Breast epithelium (tissue), 4 donors: ENCODE results near the gene SLCO1C1. TPM values are rescaled to one million over a fixed set of nuclear protein-coding genes. Genes with fewer than 3 reads are reported as not detected.
"Not testable (repeated sequence)": the region's sequence is repeated elsewhere in the genome, so short reads cannot be mapped to it uniquely, and the experiment has no call there.

Experiments
- DNase-seq, 2 donors: peaks; one replicate each; pipeline ENCODE4 v3.0.0-alpha.2; 2019; ENCODE audit warnings: low spot score in 2 of 2
- H3K27ac ChIP-seq, 2 donors: fragments of 200-600 bp; sonication (generic) in 1 of 2; one replicate each; pipeline ENCODE4 v1.5.1; 2016 to 2019; ENCODE audit warnings: mild to moderate bottlenecking in 1 of 2
- H3K27me3 ChIP-seq, 2 donors: fragments of 200-600 bp; sonication (generic) in 1 of 2; one replicate each; pipeline versions ENCODE4 v1.5.1 to v1.6.0; 2017 to 2019; ENCODE audit warnings: control low read depth in 1 of 2, mild to moderate bottlenecking in 1 of 2
- H3K36me3 ChIP-seq: fragments of 200-600 bp; one replicate; pipeline ENCODE4 v1.5.1; 2019
- H3K4me1 ChIP-seq, 2 donors: fragments of 200-600 bp; sonication (generic); one replicate each; pipeline ENCODE4 v1.5.1; 2016 to 2019; ENCODE audit warnings: control low read depth in 1 of 2
- H3K4me3 ChIP-seq, 3 donors: fragments of 200-600 bp; sonication (generic); 1 replicate in 2 of 3; 2 replicates in 1 of 3; pipeline ENCODE4 v1.5.1; 2016 to 2019; ENCODE audit warnings: mild to moderate bottlenecking in 3 of 3, moderate library complexity in 2 of 3
- H3K9me3 ChIP-seq, 2 donors: fragments of 200-600 bp; sonication (generic) in 1 of 2; one replicate each; pipeline ENCODE4 v1.5.1; 2016 to 2019; ENCODE audit warnings: control low read depth in 1 of 2
- CTCF ChIP-seq, 3 donors: fragments of 450-650 bp; IDR thresholded peaks; one replicate each; pipeline ENCODE4 v1.5.1; 2016 to 2017; ENCODE audit warnings: antibody characterized with exemption in 3 of 3, mild to moderate bottlenecking in 3 of 3, moderate library complexity in 3 of 3
- POLR2A ChIP-seq: fragments of 450-650 bp; IDR thresholded peaks from one replicate; pipeline ENCODE4 v1.6.1; 2016; ENCODE audit warnings: antibody characterized with exemption, mild to moderate bottlenecking, moderate library complexity
- POLR2AphosphoS5 ChIP-seq, 3 donors: sonication (generic); formaldehyde crosslinking; IDR thresholded peaks; one replicate each; pipeline ENCODE4 v1.6.1; 2017; ENCODE audit warnings: antibody characterized with exemption in 3 of 3
- intact Hi-C: fragments of 100-400 bp; cut with DNase I; formaldehyde crosslinking; loops from one replicate; pipeline ENCODE4 v1.15.1; 2023; ENCODE audit warnings: low total_unique reads
- total RNA-seq, 3 donors: library from RNA; depleted of rRNA; stranded (reverse); fragments of >200 nt; gene quantifications; one replicate each; pipeline ENCODE4 v1.1.0, GENCODE V29; 2016

SLCO1C1 gene
- total RNA-seq, 3 donors from 2014 or later = under 0.01 to 0.48 TPM; not detected in 1

DNA sequence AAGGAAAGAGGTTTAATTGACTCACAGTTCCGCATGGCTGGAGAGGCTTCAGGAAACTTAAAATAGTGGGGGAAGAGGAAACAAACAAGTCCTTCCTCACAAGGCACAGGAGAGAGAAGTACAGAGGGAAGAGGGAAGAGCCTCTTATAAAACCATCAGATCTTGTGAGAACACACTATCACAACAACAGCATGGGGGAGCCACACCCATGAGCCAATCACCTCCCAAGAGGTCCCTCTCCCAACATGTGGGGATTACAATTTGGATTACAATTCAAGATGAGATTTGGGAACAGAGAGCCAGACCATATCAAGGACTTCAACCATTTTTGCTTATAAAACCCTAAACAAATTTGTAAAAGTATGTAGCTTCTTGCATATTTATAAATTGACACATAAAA lies 45.8 kb downstream of the SLCO1C1 start:
- H3K9me3 ChIP-seq = no peaks in the 10 kb centered on the region
- H3K4me3 ChIP-seq = no peak overlapping the region
- no peaks in the 10 kb centered on the region for H3K36me3 ChIP-seq
- H3K27me3 ChIP-seq = no peaks in the 10 kb centered on the region
- TF ChIP-seq CTCF (IDR thresholded peaks at IDR 0.05) (no peak), POLR2A (no peak), POLR2AphosphoS5 (IDR thresholded peaks at IDR 0.05) (no peak)
- DNase-seq = no peak
- H3K4me1 ChIP-seq = no peaks in the 10 kb centered on the region
- H3K27ac ChIP-seq = no peak overlapping the region
- intact Hi-C loops = no loop called here

DNA sequence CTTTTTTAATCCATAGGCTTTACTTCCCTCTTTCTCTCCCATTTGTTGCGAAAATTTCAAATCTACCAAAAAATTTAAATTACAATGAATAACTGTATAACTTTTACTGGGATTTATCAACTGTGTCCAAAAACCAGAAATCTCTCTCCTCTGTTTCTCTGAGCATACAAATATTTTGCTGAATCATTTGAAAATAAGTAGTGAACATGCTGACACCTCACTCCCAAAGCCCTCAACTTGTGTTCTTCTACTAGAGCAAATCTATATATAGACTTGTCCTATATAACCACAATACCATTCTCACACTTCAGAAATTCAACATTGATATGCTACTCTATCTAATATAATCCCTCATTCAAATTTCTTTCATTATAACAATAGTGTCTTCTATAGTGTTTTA lies 53.1 kb downstream of the SLCO1C1 start:
- Histone ChIP-seq H3K27me3 (no peaks in the 10 kb centered on the region), H3K36me3 (no peaks in the 10 kb centered on the region), H3K9me3 (no peaks in the 10 kb centered on the region), H3K4me1 (no peaks in the 10 kb centered on the region), H3K4me3 (no peak overlapping the region), H3K27ac (no peak overlapping the region)
- no peak for TF ChIP-seq POLR2AphosphoS5 (IDR thresholded peaks at IDR 0.05)
- no peak for TF ChIP-seq CTCF (IDR thresholded peaks at IDR 0.05)
- no peak for TF ChIP-seq POLR2A
- DNase-seq = no peak
- intact Hi-C loops = no loop called here

- TF ChIP-seq POLR2A (no peak), CTCF (IDR thresholded peaks at IDR 0.05) (no peak), POLR2AphosphoS5 (IDR thresholded peaks at IDR 0.05) (no peak)
- intact Hi-C loops = no loop called here
These were observed 55.9 kb downstream of the SLCO1C1 start for GRCh38 chr12:20751046-20751445.

DNA sequence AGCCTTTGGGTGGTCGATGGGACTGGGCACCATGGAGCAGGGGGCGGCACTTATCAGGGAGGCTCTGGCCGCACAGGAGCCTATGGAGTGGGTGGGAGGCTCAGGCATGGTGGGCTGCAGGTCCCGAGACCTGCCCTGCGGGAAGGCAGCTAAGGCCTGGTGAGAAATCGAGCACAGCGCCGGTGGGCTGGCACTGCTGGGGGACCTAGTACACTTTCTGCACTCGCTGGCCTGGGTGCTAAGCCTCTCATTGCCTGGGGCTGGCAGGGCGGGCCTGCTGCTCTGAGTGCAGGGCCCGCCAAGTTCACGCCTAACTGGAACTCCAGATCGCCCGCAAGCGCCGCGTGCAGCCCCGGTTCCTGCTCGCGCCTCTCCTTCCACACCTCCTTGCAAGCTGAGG lies 82.3 kb downstream of the SLCO1C1 start:
- no peak overlapping the region for H3K4me3 ChIP-seq
- no peak for DNase-seq
- no peaks in the 10 kb centered on the region for H3K4me1 ChIP-seq
- H3K9me3 ChIP-seq = peaks cover 0 to 7% of the 10 kb centered on the region in 2 donors
- H3K27me3 ChIP-seq = no peaks in the 10 kb centered on the region
- TF ChIP-seq POLR2A = no peak
- TF ChIP-seq POLR2AphosphoS5 (IDR thresholded peaks at IDR 0.05) = no peak
- TF ChIP-seq CTCF (IDR thresholded peaks at IDR 0.05) = no peak
- H3K27ac ChIP-seq = no peak overlapping the region
- intact Hi-C loops = no loop called here
- H3K36me3 ChIP-seq = no peaks in the 10 kb centered on the region

More at GRCh38 chr12:20751046-20751445, 55.9 kb downstream of the SLCO1C1 start:
- H3K36me3 ChIP-seq = no peaks in the 10 kb centered on the region
- no peaks in the 10 kb centered on the region for H3K9me3 ChIP-seq
- H3K4me1 ChIP-seq = no peaks in the 10 kb centered on the region
- H3K4me3 ChIP-seq = no peak overlapping the region
- H3K27ac ChIP-seq = no peak overlapping the region
- no peak for DNase-seq
- no peaks in the 10 kb centered on the region for H3K27me3 ChIP-seq

DNA sequence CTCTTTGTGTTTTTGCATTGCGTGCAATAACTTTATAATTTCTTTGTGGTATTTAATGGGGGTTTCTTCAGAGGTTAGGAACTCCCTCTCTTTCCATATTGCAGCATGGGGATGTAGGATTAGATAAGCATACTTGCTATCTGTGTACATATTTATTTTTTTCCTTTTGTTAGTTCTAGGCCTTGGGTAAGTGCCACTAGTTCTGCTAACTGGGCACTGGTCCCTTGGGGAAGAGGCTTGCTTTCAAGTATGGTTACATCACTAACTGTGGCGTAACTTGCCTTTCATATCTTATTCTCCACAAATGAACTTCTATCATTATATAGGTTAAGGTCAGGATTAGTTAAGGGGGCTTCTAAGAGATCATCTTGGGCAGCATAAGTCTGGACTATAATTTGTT lies 83.8 kb downstream of the SLCO1C1 start:
- intact Hi-C loops = no loop called here
- no peak overlapping the region for H3K4me3 ChIP-seq
- TF ChIP-seq POLR2AphosphoS5 (IDR thresholded peaks at IDR 0.05) = no peak
- DNase-seq = no peak
- no peaks in the 10 kb centered on the region for H3K27me3 ChIP-seq
- H3K9me3 ChIP-seq = peaks cover 0 to 7% of the 10 kb centered on the region in 2 donors
- H3K36me3 ChIP-seq = no peaks in the 10 kb centered on the region
- H3K4me1 ChIP-seq = no peaks in the 10 kb centered on the region
- H3K27ac ChIP-seq = no peak overlapping the region

- intact Hi-C loops, H3K36me3 ChIP-seq, H3K27me3 ChIP-seq, H3K27ac ChIP-seq, H3K9me3 ChIP-seq, DNase-seq, H3K4me1 ChIP-seq, H3K4me3 ChIP-seq: not testable (repeated sequence)
These were observed 84.8 kb downstream of the SLCO1C1 start for GRCh38 chr12:20779971-20780370.

- H3K27me3 ChIP-seq, H3K4me1 ChIP-seq, intact Hi-C loops, H3K4me3 ChIP-seq, H3K27ac ChIP-seq, H3K9me3 ChIP-seq, H3K36me3 ChIP-seq, DNase-seq: not testable (repeated sequence)
These were observed 88.7 kb downstream of the SLCO1C1 start for GRCh38 chr12:20783796-20784357.
